ENCODE data around the gene NSMCE1.

Gene NSMCE1

GRCh38 chr16:27244363-27244755 is 24.2 kb downstream of the NSMCE1 start:
- no peak for DNase-seq (ENCODE audit: low spot score)
- in situ Hi-C loops (cut with MboI; ENCODE audit: low pct_unique_long_range_greater_than_20kb, low sequenced_read_pairs, unreplicated experiment): loop anchor here (5.0 kb wide), 1 partner anchor 73 kb away; no protein-coding TSS in a partner anchor
- TF ChIP-seq CTCF (IDR thresholded peaks at IDR 0.05; ENCODE audit: extremely low read depth, insufficient read depth, missing control alignments): no peak

- no peak for DNase-seq (ENCODE audit: low spot score)
- TF ChIP-seq CTCF (IDR thresholded peaks at IDR 0.05; ENCODE audit: extremely low read depth, insufficient read depth, missing control alignments): no peak
- in situ Hi-C loops (cut with MboI; ENCODE audit: low pct_unique_long_range_greater_than_20kb, low sequenced_read_pairs, unreplicated experiment): loop anchor here (5.0 kb wide), 1 partner anchor 73 kb away; no protein-coding TSS in a partner anchor
These were observed 24.7 kb downstream of the NSMCE1 start for GRCh38 chr16:27243725-27244362.

- in situ Hi-C loops (cut with MboI; ENCODE audit: low pct_unique_long_range_greater_than_20kb, low sequenced_read_pairs, unreplicated experiment): loop anchor here (5.0 kb wide), 1 partner anchor 74 kb away; no protein-coding TSS in a partner anchor
- no peak for DNase-seq (ENCODE audit: low spot score)
- TF ChIP-seq CTCF (IDR thresholded peaks at IDR 0.05; ENCODE audit: extremely low read depth, insufficient read depth, missing control alignments): no peak
These were observed 25.5 kb downstream of the NSMCE1 start for GRCh38 chr16:27242868-27243590.

- DNase-seq (ENCODE audit: low spot score): no peak
- in situ Hi-C loops (cut with MboI; ENCODE audit: low pct_unique_long_range_greater_than_20kb, low sequenced_read_pairs, unreplicated experiment): loop anchor here (5.0 kb wide), 1 partner anchor 75 kb away; no protein-coding TSS in a partner anchor
- TF ChIP-seq CTCF (IDR thresholded peaks at IDR 0.05; ENCODE audit: extremely low read depth, insufficient read depth, missing control alignments): no peak
These were observed 26.2 kb downstream of the NSMCE1 start for GRCh38 chr16:27242398-27242797.

- no peak for DNase-seq (ENCODE audit: low spot score)
- in situ Hi-C loops (cut with MboI; ENCODE audit: low pct_unique_long_range_greater_than_20kb, low sequenced_read_pairs, unreplicated experiment): loop anchor here (5.0 kb wide), 1 partner anchor 76 kb away; no protein-coding TSS in a partner anchor
- no peak for TF ChIP-seq CTCF (IDR thresholded peaks at IDR 0.05; ENCODE audit: extremely low read depth, insufficient read depth, missing control alignments)
These were observed 26.9 kb downstream of the NSMCE1 start for GRCh38 chr16:27241658-27242057.

- DNase-seq (ENCODE audit: low spot score): no peak
- in situ Hi-C loops (cut with MboI; ENCODE audit: low pct_unique_long_range_greater_than_20kb, low sequenced_read_pairs, unreplicated experiment): loop anchor here (5.0 kb wide), 1 partner anchor 76 kb away; no protein-coding TSS in a partner anchor
- no peak for TF ChIP-seq CTCF (IDR thresholded peaks at IDR 0.05; ENCODE audit: extremely low read depth, insufficient read depth, missing control alignments)
These were observed 27.5 kb downstream of the NSMCE1 start for GRCh38 chr16:27240948-27241531.
